HG03342 (cell line): Measurements from ENCODE around the gene SFXN3.

Experiments used
- ATAC-seq: cut with Tn5 transposase; IDR thresholded peaks from one replicate; pipeline ENCODE4 v1.9.1; 2021; ENCODE audit warnings: mild to moderate bottlenecking, moderate library complexity; ENCODE audit not compliant: unreplicated experiment

Gene SFXN3, protein sequence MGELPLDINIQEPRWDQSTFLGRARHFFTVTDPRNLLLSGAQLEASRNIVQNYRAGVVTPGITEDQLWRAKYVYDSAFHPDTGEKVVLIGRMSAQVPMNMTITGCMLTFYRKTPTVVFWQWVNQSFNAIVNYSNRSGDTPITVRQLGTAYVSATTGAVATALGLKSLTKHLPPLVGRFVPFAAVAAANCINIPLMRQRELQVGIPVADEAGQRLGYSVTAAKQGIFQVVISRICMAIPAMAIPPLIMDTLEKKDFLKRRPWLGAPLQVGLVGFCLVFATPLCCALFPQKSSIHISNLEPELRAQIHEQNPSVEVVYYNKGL

DNA sequence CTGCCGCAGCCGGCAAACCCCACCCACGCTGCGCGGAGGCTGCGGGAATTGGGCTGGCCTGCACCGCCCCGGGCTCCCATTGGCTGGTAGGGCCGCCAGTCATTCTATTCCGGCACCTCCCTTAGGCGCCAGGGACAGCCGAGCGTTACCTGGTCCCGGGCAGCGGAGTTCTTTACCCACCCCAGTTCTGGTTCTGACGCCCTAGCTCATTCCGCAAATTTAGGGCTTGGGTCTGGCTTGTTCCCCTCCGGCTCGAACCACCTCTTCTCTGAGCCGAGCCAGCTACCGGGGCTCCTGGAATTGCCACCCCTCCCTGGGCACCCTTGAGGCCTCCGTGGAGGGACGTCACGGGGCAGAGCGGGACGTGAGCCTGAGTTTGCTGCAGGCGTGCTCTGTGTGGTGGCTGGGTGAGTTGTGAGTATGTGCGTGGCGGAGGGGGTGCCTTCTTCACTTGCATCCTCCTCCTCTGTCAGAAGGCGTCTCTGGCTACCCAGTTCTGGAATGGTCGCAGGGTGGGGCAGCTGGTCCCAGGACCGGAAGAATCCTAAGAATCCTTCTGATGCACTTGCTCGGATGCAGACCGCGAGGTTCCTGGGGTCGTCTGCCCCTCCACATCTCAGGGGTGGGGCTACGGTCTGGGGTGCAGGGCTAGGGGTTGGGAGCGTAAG is at the start of gene SFXN3, which contains the start of gene PDZD7:
Gene SFXN3, plus strand, starts transcription at position 107 of the 668 bp plus-strand sequence. CDS start 3,461 bp downstream, outside the sequence.
Gene PDZD7, minus strand, starts transcription at position 2 of the 668 bp plus-strand sequence. CDS start 910 bp downstream, outside the sequence.
- peak; percentile 93 for ATAC-seq

DNA sequence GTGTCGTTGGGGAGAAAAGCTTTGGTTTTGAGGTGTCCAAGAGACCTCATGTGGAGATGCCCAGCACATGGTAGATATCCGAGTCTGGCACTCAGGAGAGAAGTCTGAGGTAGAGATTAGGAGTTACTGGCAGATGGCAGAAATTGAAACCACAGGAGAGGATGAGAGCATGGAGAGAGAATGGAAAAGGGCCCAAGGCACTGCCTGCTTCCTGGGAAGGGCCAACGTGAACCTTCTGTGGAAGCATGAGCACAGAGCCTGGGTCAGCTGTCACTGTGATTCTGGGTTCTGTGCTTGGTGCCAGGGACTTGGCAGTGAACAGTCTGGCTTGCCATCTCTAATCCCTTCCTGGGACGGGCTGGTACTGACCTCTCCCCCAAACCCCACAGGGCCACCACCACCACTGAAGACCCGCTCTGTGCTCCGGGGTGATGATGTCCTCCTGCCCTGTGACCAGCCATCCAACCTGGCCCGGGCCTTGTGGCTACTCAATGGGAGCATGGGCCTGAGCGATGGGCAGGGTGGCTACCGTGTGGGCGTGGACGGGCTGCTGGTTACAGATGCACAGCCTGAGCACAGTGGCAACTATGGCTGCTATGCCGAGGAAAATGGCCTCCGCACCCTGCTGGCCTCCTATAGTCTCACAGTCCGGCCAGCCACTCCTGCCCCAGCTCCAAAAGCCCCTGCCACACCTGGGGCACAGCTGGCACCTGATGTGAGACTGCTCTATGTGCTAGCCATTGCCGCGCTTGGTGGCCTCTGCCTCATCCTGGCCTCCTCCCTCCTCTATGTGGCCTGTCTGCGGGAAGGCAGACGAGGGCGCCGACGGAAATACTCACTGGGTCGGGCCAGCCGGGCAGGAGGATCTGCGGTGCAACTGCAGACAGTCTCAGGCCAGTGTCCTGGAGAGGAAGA is 47.9 kb upstream of the SFXN3 start:
- no peak for ATAC-seq

DNA sequence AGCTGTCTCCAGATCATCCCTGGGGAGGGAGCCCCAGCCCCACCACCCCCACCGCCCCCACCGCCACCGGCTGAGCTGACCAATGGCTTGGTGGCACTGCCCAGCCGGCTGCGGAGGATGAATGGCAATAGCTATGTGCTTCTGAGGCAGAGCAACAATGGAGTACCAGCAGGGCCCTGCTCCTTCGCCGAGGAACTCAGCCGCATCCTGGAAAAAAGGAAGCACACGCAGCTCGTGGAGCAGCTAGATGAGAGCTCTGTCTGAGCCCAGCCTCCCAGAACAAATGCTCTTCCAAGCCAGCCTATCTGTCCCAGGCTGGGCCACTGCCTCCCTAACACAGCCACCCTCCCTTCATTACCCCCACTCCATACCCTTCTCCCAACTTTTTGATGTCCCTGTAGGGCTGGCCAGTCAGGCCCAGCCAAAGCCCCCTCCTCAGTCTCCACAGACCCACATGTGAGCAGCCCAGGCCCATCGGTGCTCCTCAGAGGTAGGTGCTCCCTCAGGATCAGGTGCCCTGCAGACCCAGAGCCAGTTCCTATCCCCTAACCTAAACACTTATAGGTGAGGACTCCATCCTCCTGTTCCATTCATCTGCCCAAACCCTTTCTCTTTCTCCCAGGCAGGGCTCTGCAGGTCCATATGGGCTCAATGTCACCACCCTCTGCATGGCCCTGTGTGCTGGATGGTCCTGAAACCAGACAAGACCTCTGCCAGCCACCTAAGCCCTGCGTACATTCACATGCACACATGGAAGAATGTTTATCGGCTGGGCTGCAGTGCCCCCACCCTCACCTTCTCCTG is 47.0 kb upstream of the SFXN3 start:
- ATAC-seq: no peak

DNA sequence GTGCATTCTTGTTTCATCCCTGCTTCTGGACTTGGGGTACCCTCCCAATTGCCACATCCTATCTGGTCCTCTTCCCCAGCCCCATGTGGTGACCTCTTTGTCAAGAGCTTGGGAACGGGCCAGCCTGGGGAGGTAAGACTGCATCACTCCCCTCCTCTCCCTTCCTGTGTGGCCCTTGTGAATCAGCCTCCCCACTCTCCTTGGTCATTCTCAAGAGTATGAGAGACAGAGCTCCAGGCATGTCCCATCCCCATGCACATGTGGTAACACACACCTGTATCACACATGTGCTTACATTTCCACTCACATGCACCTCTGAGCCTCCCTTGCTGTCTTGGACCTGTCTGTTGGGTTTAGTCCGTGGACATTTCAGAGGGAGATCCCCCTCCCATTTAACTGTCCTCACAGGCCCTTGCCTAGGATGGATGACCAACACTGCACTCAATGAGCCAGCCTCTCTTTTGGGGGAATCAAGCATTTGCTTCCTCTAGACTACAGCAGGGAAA is 46.3 kb upstream of the SFXN3 start:
- no peak for ATAC-seq

DNA sequence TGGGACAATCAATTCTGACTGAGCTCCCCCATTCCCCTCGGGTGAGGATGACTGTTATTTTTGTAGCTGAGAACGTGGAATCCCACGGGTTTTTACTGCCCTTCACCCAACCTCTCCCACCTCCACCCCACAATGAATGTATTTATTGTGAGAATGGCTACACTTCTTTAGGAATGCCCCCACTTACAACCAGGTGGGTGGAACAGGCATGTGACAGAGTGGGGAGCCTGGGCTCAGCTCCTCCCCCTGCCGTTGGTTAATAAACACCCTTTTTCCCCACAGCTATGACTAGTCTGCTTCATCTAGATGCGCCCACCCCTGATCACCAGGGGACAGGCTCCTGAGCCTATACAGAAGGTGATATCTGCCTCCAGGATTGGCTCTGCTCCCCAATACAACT is 45.7 kb upstream of the SFXN3 start:
- no peak for ATAC-seq

DNA sequence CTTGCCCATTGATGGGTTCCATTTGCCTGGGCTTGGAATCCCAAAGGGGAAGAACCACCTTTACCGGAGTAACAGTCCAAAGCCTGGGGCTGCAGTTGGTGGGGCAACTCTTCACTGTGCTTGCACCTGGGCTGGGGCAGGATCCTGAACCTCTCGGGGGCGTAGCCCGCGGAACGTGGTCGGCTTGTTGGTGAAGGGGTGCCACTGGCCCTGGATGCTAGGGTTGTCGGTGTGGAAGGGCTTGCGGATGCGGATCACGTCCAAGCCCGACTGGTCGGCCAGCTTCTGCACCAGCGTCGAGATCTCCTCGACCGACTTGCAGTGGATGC is 44.4 kb upstream of the SFXN3 start:
- ATAC-seq: no peak

DNA sequence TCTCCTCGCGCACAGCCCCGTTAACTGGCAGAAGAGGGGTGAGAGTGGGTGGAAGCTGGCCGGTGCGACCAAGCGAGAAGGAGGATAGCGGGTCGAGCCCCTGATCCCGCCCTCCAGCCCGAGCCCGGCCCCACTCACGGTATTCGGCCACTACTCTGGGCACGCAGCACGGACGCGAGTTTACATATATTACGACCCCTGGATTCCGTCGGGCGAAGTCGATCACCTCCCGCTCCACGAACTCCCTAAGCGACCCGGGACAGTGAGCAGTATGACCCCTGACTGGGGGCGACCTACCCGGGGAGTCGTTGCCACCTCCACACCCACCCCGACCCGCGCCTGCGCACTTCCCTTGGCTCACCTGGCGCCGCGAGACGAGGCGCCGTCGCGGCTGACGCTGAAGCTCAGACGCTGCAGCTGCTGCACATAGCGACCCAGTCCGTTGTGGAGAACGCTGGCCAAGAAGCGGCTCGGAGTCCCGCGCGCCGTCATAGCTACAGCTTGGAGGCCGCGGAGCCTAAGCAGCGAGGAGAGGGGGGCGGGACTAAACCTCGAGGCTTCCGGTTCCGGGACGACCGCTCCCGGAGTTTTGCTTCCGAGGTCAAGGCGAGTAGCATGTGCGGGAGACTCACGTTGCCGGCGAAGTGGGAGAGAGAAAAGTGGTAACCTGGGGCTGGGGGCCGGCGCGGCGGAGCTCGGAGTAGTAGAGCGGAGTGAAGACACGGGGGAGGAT is 43.9 kb upstream of the SFXN3 start, which contains the start of the genes MRPL43 and TWNK:
Gene MRPL43, minus strand, starts transcription at position 546 of the 733 bp plus-strand sequence. Its CDS starts 54 bp downstream, at position 492.
Gene TWNK, plus strand, starts transcription at position 592 of the 733 bp plus-strand sequence. CDS start 668 bp downstream, outside the sequence.
- ATAC-seq: peak; percentile 84

DNA sequence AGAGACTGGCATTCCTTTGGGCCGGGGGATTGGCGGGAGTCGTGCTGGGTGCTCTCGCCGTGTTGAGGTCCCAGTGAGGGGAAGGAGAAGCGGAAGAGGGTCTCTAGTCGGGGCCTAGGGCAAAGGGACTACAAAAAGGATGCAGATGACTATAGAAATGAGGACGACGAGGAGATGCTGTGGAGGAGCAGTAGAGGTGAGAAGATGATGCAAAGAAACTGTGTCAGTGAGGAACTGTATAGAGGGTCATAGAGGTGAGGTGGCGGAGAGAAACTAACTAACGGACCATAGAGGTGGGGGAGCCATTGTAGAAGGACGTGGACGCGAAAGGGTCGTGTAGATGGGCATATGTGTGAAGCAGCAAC is 43.4 kb upstream of the SFXN3 start:
- ATAC-seq: no peak

DNA sequence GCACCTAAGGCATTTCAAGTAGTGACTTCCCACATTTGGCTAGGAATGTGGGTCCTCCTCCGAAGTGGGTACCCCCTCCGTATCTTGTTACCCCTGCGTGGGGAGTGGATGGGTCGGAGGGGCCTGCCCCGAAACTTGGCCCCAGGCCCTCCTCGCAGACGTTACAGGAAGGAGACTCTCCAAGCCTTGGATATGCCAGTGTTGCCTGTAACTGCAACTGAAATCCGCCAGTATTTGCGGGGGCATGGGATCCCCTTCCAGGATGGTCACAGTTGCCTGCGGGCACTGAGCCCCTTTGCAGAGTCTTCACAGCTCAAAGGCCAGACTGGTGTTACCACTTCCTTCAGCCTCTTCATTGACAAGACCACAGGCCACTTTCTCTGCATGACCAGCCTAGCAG is 42.9 kb upstream of the SFXN3 start:
- no peak for ATAC-seq

DNA sequence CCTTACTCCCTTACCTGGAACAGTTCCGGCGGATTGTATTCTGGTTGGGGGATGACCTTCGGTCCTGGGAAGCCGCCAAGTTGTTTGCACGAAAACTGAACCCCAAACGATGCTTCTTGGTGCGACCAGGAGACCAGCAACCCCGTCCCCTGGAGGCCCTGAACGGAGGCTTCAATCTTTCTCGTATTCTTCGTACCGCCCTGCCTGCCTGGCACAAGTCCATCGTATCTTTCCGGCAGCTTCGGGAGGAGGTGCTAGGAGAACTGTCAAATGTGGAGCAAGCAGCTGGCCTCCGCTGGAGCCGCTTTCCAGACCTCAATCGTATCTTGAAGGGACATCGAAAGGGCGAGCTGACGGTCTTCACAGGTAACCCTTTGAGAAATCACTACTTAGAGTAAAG is 41.9 kb upstream of the SFXN3 start:
- ATAC-seq: no peak

DNA sequence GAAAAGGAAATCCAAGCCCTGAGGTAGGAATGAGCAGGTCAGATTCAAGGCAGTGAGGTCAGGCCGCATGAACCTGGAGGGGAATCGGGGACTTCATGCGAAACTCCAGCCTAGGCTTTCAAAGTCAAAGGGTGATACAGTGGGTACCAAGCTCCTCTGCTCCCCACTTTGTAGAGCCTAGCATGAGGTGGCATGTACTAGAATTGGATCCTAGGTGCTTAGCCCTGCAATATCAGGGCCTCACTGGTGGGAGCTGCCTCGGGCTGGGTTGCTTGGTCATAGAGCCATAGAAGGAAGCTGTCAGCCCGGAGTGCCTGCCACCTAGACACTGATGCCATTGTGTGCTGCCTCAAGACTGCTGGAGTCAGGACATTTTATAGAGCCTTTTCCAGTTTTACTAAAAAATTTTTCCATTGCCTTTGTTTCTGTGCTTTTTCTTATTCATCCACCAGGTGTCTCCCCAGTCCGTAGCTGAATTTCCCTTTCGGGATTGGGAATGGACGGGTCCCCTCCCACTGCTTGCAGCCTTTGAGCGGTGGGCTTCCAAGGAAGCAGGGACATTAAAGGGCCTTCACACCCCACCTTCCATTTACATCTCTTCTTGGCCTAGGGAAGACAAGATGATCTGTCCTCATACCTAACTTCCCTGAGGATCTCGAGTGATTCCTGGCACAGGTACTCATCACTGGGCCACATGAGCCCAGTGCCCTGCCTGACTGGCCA is 36.9 kb upstream of the SFXN3 start:
- no peak for ATAC-seq

DNA sequence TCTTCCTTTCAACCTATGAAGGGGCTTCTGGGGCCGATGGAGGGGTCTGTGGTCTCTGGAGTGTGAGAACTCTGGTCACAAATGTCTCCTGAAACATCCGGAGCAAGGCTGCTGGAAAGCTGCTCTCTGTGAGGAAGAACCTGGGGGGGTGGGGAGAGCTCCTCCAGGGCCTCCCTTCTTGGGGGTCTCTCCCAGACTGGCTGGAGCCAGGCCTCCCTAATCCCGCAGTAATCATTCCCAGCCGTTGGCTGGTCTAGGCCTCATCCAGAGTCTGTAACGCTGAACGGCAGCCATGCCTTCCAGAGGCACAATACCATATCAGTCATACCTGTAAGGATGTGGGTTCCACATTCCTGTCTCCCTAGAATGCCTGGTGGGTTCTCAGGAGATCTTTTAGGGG is 35.9 kb upstream of the SFXN3 start:
- ATAC-seq: no peak

DNA sequence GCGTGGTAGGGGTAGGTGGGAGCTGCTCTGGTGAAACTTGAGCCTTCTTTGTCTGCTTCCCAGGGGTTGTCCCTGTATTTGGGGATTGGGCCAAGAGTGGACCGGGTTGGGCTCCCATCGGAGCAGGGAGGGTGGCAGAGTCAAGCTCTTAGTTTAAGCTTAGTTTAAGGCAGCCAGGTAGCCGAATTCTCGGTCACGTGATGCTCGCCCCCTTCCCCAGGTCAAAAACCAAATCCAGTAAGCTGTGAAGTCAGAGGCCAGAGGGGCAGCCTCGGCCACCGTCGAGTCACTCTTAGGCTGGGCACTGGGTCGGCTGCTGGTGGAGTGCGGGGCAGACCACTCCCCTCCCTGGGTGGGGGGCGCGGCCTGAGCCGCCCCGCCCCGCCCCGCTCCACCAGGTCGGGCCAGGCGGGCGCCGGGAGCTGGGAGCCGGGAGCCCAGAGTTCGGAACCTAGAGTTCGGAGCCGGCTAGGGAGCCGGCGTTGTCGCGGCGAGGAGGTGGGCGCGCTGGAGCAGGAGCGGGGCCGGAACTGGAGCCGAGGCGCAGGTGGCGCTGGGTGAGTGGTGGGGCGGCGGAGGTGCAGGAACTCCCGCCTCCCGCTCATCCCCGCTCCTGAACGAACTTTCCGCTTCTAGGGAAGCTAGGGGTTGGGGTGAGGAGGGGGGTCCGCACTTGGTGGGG is 34.2 kb upstream of the SFXN3 start:
- ATAC-seq: no peak

DNA sequence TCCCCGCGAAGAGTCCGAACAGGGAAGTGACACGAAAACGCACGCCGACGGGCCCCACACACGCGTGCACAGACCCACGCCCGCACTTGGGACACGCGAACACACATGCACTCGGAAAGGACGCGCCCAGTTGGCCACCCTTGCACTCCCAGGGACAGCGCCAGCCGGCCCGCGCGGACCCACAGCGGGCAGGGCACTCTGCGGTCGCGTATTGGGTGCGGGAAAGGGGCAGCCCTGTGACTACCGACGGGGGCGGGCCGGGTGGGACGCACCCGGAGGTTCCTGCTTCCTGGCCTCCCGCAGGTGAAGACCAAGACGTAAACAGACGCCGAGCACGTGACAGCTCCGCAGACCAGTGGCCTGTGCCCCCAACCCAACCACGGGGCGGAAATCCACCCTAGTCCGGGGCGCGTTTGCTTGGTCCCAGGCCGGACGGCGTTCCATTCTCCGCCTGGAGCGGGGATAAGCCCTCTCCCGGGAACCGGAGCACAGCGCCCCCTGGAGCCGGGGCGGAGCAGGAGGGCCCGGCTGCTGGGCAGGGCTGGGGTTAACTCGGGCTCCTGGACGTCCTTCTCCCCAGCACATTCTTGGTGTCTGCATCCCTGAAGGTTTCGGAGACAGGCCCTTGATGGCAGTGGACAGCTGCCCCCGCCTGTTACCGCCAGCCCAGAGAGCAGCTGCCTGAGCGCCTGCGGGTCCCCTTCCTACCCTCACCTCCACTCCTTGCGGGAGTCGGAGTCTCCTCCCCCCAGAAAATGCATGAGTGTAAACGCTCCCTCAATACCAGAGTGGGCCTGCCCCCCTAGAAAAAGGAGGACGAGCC is 33.5 kb upstream of the SFXN3 start:
- no peak for ATAC-seq

DNA sequence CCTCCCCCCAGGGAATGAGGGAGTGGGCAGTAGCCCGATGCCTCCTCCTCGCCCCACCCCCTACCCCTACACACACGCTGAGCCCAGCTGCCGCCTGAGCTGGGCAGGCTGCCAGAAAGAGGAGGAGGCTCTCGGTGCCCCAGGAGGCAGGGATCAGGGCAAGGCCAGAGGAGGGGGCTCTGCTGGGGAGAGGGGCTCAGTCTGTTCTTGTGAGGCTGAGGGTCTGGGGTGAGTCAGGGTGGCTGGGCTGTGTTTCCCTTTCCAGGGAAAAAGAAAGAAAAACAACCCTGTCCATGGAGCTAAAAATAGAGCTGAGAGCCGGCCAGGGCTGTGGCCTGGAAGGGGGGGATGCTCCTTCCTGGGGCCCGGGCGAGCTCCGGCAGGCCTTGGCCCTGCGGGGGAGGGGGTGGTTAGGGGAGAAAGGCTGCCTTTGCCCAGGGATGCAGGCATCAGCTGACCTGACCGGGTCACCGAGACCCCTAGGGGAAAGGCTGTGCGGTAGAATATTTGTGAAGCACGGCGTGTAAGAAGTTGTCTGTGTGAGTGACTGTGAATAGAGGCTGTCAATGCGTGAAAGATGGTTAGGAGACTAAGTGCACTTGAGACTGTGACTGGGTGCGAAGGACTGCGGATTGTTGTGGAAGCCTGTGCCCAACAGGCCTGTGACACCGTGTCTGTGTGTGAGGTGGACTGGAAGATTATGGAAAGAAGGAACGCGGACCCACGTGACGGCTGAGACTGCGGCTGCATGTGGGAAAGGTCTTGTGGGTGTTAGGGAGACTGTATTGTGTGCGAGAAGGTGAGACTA is 32.6 kb upstream of the SFXN3 start:
- ATAC-seq: no peak

DNA sequence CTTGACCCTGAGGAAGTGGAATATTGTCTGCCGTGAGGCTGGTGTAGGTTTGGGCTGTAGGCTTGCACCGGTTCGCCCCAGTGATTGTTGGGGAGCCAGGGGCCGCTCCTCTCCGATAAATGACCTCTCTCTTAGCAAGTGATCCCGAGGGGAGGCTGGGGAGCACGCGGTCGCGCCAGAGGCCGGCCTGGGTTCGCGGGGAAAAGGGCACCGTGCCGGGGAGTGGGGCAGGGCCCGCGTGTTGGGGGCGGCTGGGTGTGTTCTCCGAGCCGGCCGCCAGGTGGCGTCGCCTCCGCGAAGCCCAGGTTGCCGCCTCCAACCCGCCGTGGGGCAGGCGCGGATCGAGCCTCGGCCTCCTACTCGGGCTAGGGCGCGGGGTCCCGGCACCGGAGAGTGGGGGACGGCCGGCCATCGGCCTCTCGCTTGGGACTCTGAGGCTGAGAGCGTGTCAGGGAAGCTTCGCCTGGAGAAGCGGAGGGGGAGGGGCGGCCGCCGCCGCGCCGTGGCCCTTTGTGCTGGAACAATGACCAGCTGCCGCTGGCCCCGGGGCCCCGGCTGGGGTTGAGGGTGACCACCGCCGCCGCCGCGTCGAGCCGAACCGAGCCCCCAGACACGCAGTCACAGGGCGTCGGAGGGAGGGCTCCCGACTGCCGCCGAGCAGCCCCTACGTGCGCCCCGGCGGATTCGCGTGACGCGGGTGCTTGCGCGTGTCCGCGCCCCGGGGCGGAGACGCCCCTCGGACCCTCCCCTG is 31.9 kb upstream of the SFXN3 start:
- ATAC-seq: peak; percentile 51
